ENCODE results near the gene CST5. TPM values are rescaled to one million over a fixed set of nuclear protein-coding genes. Genes with fewer than 3 reads are reported as not detected.

CST5 gene
- polyA plus RNA-seq, 1 donor from 2014 or later = not detected

DNA sequence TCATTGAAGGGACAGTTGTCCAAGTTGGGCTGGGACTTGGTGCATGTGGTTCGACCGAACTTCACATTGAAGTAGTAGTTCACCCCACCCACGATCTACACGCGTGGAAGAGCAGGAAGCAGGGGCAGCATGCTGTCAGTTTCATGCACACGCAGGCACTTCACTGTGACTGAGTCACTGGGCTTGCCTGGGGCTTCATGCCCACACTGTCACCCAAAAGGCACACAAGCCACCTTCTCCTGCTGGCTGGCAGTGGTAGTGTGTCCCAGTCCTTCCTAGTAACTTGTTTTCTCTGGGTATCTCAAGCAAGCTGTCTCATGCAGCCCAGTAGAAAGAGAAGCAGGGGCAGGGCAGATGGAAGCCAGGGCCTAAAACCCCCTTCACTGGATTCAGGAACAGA lies 2.0 kb downstream of the CST5 start:
- TF ChIP-seq SMC3 (conservative IDR thresholded peaks at IDR 0.05; ENCODE audit: poor library complexity) (no peak), EP300 (conservative IDR thresholded peaks at IDR 0.05; ENCODE audit: poor library complexity, severe bottlenecking) (no peak), TAF1 (IDR thresholded peaks at IDR 0.05; ENCODE audit: low read depth) (no peak), POLR2AphosphoS5 (IDR thresholded peaks at IDR 0.05) (no peak), RAD21 (conservative IDR thresholded peaks at IDR 0.05) (no peak), MXI1 (conservative IDR thresholded peaks at IDR 0.05; ENCODE audit: poor library complexity, severe bottlenecking) (no peak), EZH2 (IDR thresholded peaks at IDR 0.05; ENCODE audit: borderline replicate concordance, insufficient read depth, low read length, poor library complexity, severe bottlenecking) (no peak)
- TF ChIP-seq, protein P1, sequence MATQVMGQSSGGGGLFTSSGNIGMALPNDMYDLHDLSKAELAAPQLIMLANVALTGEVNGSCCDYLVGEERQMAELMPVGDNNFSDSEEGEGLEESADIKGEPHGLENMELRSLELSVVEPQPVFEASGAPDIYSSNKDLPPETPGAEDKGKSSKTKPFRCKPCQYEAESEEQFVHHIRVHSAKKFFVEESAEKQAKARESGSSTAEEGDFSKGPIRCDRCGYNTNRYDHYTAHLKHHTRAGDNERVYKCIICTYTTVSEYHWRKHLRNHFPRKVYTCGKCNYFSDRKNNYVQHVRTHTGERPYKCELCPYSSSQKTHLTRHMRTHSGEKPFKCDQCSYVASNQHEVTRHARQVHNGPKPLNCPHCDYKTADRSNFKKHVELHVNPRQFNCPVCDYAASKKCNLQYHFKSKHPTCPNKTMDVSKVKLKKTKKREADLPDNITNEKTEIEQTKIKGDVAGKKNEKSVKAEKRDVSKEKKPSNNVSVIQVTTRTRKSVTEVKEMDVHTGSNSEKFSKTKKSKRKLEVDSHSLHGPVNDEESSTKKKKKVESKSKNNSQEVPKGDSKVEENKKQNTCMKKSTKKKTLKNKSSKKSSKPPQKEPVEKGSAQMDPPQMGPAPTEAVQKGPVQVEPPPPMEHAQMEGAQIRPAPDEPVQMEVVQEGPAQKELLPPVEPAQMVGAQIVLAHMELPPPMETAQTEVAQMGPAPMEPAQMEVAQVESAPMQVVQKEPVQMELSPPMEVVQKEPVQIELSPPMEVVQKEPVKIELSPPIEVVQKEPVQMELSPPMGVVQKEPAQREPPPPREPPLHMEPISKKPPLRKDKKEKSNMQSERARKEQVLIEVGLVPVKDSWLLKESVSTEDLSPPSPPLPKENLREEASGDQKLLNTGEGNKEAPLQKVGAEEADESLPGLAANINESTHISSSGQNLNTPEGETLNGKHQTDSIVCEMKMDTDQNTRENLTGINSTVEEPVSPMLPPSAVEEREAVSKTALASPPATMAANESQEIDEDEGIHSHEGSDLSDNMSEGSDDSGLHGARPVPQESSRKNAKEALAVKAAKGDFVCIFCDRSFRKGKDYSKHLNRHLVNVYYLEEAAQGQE (IDR thresholded peaks at IDR 0.05; ENCODE audit: borderline replicate concordance) = no peak
- TF ChIP-seq, protein P2, sequence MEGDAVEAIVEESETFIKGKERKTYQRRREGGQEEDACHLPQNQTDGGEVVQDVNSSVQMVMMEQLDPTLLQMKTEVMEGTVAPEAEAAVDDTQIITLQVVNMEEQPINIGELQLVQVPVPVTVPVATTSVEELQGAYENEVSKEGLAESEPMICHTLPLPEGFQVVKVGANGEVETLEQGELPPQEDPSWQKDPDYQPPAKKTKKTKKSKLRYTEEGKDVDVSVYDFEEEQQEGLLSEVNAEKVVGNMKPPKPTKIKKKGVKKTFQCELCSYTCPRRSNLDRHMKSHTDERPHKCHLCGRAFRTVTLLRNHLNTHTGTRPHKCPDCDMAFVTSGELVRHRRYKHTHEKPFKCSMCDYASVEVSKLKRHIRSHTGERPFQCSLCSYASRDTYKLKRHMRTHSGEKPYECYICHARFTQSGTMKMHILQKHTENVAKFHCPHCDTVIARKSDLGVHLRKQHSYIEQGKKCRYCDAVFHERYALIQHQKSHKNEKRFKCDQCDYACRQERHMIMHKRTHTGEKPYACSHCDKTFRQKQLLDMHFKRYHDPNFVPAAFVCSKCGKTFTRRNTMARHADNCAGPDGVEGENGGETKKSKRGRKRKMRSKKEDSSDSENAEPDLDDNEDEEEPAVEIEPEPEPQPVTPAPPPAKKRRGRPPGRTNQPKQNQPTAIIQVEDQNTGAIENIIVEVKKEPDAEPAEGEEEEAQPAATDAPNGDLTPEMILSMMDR (IDR thresholded peaks at IDR 0.05; ENCODE audit: poor library complexity, severe bottlenecking) = no peak
- Histone ChIP-seq H3K9ac (ENCODE audit: low read length) (no peak overlapping the region), H3K9me3 (ENCODE audit: low read length) (no peaks in the 10 kb centered on the region), H4K20me1 (ENCODE audit: insufficient read depth) (no peaks in the 10 kb centered on the region), H3K36me3 (ENCODE audit: insufficient read depth, low read length) (no peaks in the 10 kb centered on the region), H3K79me2 (replicated peaks; ENCODE audit: insufficient read depth, low read length) (no peaks in the 10 kb centered on the region), H3K27me3 (ENCODE audit: insufficient read depth, low read depth, low read length) (no peaks in the 10 kb centered on the region), H3F3A (ENCODE audit: insufficient read depth, low read length, poor library complexity, severe bottlenecking) (no peaks in the 10 kb centered on the region), H3K9me2 (ENCODE audit: insufficient read depth, low read length) (no peaks in the 10 kb centered on the region), H2AFZ (ENCODE audit: low read depth, low read length) (no peak overlapping the region), H3K4me2 (ENCODE audit: low read length) (no peak overlapping the region), H3K4me3 (ENCODE audit: low read length) (no peak overlapping the region), H3K27ac (ENCODE audit: low read length) (no peak overlapping the region)

DNA sequence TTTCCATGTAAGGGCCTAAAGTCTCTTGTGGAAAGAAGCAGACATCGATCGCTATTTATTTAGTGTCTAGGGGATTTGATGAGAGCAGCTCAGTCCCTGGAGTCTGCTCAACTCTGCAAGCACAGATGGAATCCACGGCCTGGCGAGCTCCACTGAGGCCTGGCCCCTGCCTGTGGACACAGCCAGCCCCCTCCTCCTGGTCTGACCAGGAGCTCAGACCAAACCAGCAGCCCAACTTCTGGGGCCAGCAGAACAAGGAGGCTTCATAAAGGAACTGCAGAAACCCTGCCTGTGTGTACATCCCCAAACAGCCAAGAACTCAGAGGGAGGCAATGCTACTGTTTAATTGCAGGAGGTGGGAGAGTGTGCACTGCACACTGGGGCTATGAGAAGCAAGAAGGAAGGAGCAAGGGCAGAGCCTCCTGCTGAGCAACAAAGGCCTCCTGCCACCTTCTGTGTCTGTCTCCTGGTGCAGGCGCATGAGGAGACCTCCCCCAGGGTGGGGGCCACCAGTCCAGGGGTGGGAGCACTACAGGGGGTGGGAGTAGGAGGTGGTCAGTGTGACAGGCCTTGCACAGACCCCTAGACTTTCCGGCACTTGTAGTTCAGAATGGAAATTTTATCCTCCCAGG lies 3.8 kb downstream of the CST5 start:
- Histone ChIP-seq H3K9me3 (ENCODE audit: low read length) (no peaks in the 10 kb centered on the region), H4K20me1 (ENCODE audit: insufficient read depth) (no peaks in the 10 kb centered on the region), H3F3A (ENCODE audit: insufficient read depth, low read length, poor library complexity, severe bottlenecking) (no peaks in the 10 kb centered on the region), H3K27ac (ENCODE audit: low read length) (no peak overlapping the region), H3K27me3 (ENCODE audit: insufficient read depth, low read depth, low read length) (no peaks in the 10 kb centered on the region), H3K36me3 (ENCODE audit: insufficient read depth, low read length) (no peaks in the 10 kb centered on the region), H3K79me2 (replicated peaks; ENCODE audit: insufficient read depth, low read length) (no peaks in the 10 kb centered on the region), H3K4me3 (ENCODE audit: low read length) (no peak overlapping the region), H3K9me2 (ENCODE audit: insufficient read depth, low read length) (no peaks in the 10 kb centered on the region), H3K9ac (ENCODE audit: low read length) (no peak overlapping the region), H3K4me2 (ENCODE audit: low read length) (no peak overlapping the region), H2AFZ (ENCODE audit: low read depth, low read length) (no peak overlapping the region)
- TF ChIP-seq EZH2 (IDR thresholded peaks at IDR 0.05; ENCODE audit: borderline replicate concordance, insufficient read depth, low read length, poor library complexity, severe bottlenecking) = no peak
- TF ChIP-seq, protein P2 (IDR thresholded peaks at IDR 0.05; ENCODE audit: poor library complexity, severe bottlenecking) = no peak
- no peak for TF ChIP-seq RAD21 (conservative IDR thresholded peaks at IDR 0.05)
- TF ChIP-seq MXI1 (conservative IDR thresholded peaks at IDR 0.05; ENCODE audit: poor library complexity, severe bottlenecking) = no peak
- TF ChIP-seq, protein P1 (IDR thresholded peaks at IDR 0.05; ENCODE audit: borderline replicate concordance) = no peak
- TF ChIP-seq EP300 (conservative IDR thresholded peaks at IDR 0.05; ENCODE audit: poor library complexity, severe bottlenecking) = no peak
- no peak for TF ChIP-seq TAF1 (IDR thresholded peaks at IDR 0.05; ENCODE audit: low read depth)
- no peak for TF ChIP-seq SMC3 (conservative IDR thresholded peaks at IDR 0.05; ENCODE audit: poor library complexity)
- no peak for TF ChIP-seq POLR2AphosphoS5 (IDR thresholded peaks at IDR 0.05)
